GM18870 (cell line): Measurements from ENCODE around the gene HPCA.

Experiments used
- ATAC-seq: cut with Tn5 transposase; IDR thresholded peaks from one replicate; pipeline ENCODE4 v1.9.1; 2021; ENCODE audit warnings: moderate library complexity; ENCODE audit not compliant: unreplicated experiment

Gene HPCA

GRCh38 chr1:32870615-32871363, 15.5 kb upstream of the HPCA start, which contains the start of gene FNDC5:
FNDC5 (minus strand) TSS chr1:32870912.
- ATAC-seq, result no peak

GRCh38 chr1:32871364-32872191, 14.7 kb upstream of the HPCA start:
- no peak for ATAC-seq

- ATAC-seq, result no peak
Observed at GRCh38 chr1:32872192-32872460, 14.2 kb upstream of the HPCA start.

GRCh38 chr1:32873484-32873883, 12.8 kb upstream of the HPCA start:
- no peak for ATAC-seq

- no peak for ATAC-seq
Observed at GRCh38 chr1:32874860-32875752, 11.2 kb upstream of the HPCA start.

- ATAC-seq, result no peak
Observed at GRCh38 chr1:32876341-32877210, 9.7 kb upstream of the HPCA start.

GRCh38 chr1:32877211-32878110, 8.8 kb upstream of the HPCA start:
- ATAC-seq, result no peak

- no peak for ATAC-seq
Observed at GRCh38 chr1:32878183-32878582, 8.1 kb upstream of the HPCA start.

- ATAC-seq, result no peak
Observed at GRCh38 chr1:32878637-32879041, 7.7 kb upstream of the HPCA start.

- ATAC-seq, result no peak
Observed at GRCh38 chr1:32881291-32881690, 5.0 kb upstream of the HPCA start.

GRCh38 chr1:32881871-32882850, 4.1 kb upstream of the HPCA start:
- ATAC-seq, result no peak

GRCh38 chr1:32883338-32884031, 2.8 kb upstream of the HPCA start:
- ATAC-seq, result no peak

GRCh38 chr1:32884032-32884372, 2.3 kb upstream of the HPCA start:
- no peak for ATAC-seq

- no peak for ATAC-seq
Observed at GRCh38 chr1:32884726-32885125, 1.6 kb upstream of the HPCA start.

GRCh38 chr1:32885676-32886003, 651 bp upstream of the HPCA start:
- ATAC-seq, result no peak

GRCh38 chr1:32886828-32887414, 630 bp downstream of the HPCA start:
- no peak for ATAC-seq

- no peak for ATAC-seq
Observed at GRCh38 chr1:32887623-32888022, 1.3 kb downstream of the HPCA start.

- ATAC-seq, result no peak
Observed at GRCh38 chr1:32888134-32888533, 1.8 kb downstream of the HPCA start.
